Dermis microvascular lymphatic vessel endothelial cell (primary cell): Measurements from ENCODE around the gene HNRNPR. TPM values are rescaled to one million over a fixed set of nuclear protein-coding genes. Genes with fewer than 3 reads are reported as not detected.
"Not testable (repeated sequence)": the region's sequence is repeated elsewhere in the genome, so short reads cannot be mapped to it uniquely, and the experiment has no call there.

Experiments used
- DNase-seq, 2 donors: peaks; one replicate each; pipeline versions ENCODE4 v3.0.0 to v3.0.0-alpha.2; 2010; ENCODE audit warnings: low read depth in 2 of 2
- total RNA-seq: library from RNA; depleted of rRNA; stranded (reverse); fragments of >200 nt; gene quantifications from 2 replicates; pipeline ENCODE4 v1.2.1, GENCODE V29; 2014

Gene HNRNPR
- total RNA-seq, 1 donor from 2014 or later: 69.2 TPM

DNA sequence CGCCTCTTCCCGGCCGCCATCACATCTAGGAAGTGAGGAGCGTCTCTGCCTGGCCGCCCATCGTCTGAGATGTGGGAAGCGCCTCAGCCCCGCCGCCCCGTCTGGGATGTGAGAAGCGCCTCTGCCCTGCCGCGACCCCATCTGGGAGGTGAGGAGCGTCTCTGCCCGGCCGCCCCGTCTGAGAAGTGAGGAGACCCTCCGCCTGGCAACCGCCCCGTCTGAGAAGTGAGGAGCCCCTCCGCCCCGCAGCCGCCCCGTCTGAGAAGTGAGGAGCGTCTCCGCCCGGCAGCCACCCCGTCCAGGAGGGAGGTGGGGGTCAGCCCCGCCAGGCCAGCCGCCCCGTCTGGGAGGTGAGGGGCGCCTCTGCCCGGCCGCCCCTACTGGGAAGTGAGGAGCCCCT is 86.7 kb downstream of the HNRNPR start:
- not testable (repeated sequence) for DNase-seq

Other genes with a start within 250 kb of the HNRNPR start
- 29.1 and 33.6 TPM in 2 replicates for gene LUZP1, start 175.4 kb downstream of the HNRNPR start, total RNA-seq
- 0.13 TPM in 2 replicates for gene HTR1D, start 126.8 kb downstream of the HNRNPR start, total RNA-seq
- gene ZNF436, start 25.6 kb upstream of the HNRNPR start, total RNA-seq: 16.8 and 18.5 TPM in 2 replicates
- 0.13 and 0.51 TPM in 2 replicates for gene TCEA3, start 80.5 kb upstream of the HNRNPR start, total RNA-seq
- 3.6 and 10.4 TPM in 2 replicates for gene ASAP3, start 139.9 kb upstream of the HNRNPR start, total RNA-seq
- 1.4 and 1.9 TPM in 2 replicates for gene E2F2, start 186.9 kb upstream of the HNRNPR start, total RNA-seq
- 478 and 570 TPM in 2 replicates for gene ID3, start 215.2 kb upstream of the HNRNPR start, total RNA-seq